ENCODE measurements around the gene ARID1B. TPM values are rescaled to one million over a fixed set of nuclear protein-coding genes. Genes with fewer than 3 reads are reported as not detected.

Gene ARID1B
- total RNA-seq, 1 experiment from 2014 or later: 35.6 TPM

GRCh38 chr6:157047951-157048350 lies 270.8 kb downstream of the ARID1B start:
- BruUV-seq (replicated peaks): no TSS peak
- H3K9me2 ChIP-seq (ENCODE audit: insufficient read depth): no peaks in the 10 kb centered on the region
- peaks cover 0 to 3% of the 10 kb centered on the region in 2 experiments; a peak in 1 of 4 replicates for H3K4me1 ChIP-seq (ENCODE audit: control insufficient read depth in 1 of 2, insufficient read depth in 2 of 2, low read length in 2 of 2)
- TF ChIP-seq RAD21 (IDR thresholded peaks at IDR 0.05; ENCODE audit: low read depth): no peak
- no peak for TF ChIP-seq EZH2phosphoT487 (IDR thresholded peaks at IDR 0.05; ENCODE audit: borderline replicate concordance)
- no peak for TF ChIP-seq FOSL1 (IDR thresholded peaks at IDR 0.05; ENCODE audit: low read depth)
- no peak for TF ChIP-seq JUND (IDR thresholded peaks at IDR 0.05)
- no peak for TF ChIP-seq POLR2A (IDR thresholded peaks at IDR 0.05; ENCODE audit: borderline replicate concordance, extremely low read depth, insufficient read depth, insufficient read length)
- no peak for TF ChIP-seq CEBPB (IDR thresholded peaks at IDR 0.05; ENCODE audit: low read depth)
- TF ChIP-seq TCF7L2 (IDR thresholded peaks at IDR 0.05; ENCODE audit: borderline replicate concordance, extremely low read depth, insufficient read depth, insufficient read length): no peak
- no peak for TF ChIP-seq MAX (IDR thresholded peaks at IDR 0.05)
- TF ChIP-seq EGR1 (IDR thresholded peaks at IDR 0.05; ENCODE audit: low read depth): no peak
- TF ChIP-seq EZH2 (IDR thresholded peaks at IDR 0.05): no peak
- TF ChIP-seq CBX3 (IDR thresholded peaks at IDR 0.05; ENCODE audit: low read depth): no peak
- no peak for TF ChIP-seq SRF (IDR thresholded peaks at IDR 0.05; ENCODE audit: low read depth)
- no peak for TF ChIP-seq ELF1 (IDR thresholded peaks at IDR 0.05; ENCODE audit: borderline replicate concordance, low read depth)
- no peak for TF ChIP-seq ATF3 (IDR thresholded peaks at IDR 0.05)
- no peak for TF ChIP-seq YY1 (IDR thresholded peaks at IDR 0.05; ENCODE audit: extremely low read depth, insufficient replicate concordance, low read depth, low read length)
- no peak for TF ChIP-seq ZBTB33 (IDR thresholded peaks at IDR 0.05; ENCODE audit: extremely low read depth, insufficient replicate concordance, low read length)
- no peak for TF ChIP-seq SP1 (IDR thresholded peaks at IDR 0.05; ENCODE audit: low read depth)
- TF ChIP-seq POLR2AphosphoS5 (IDR thresholded peaks at IDR 0.05; ENCODE audit: low read depth, low read length): no peak
- TF ChIP-seq ZFX (IDR thresholded peaks at IDR 0.05): no peak
- no peak for TF ChIP-seq CTCF (IDR thresholded peaks at IDR 0.05 in 2 of 3, conservative IDR thresholded peaks at IDR 0.05 in 1 of 3; ENCODE audit: borderline replicate concordance in 1 of 3, insufficient read depth in 1 of 3, low read depth in 2 of 3, low read length in 2 of 3)
- intact Hi-C loops (cut with micrococcal nuclease): loop anchor here (5.0 to 10.0 kb wide), 2 partner anchors 483 to 1721 kb away; no protein-coding TSS in a partner anchor
- no peak overlapping the region for H2AFZ ChIP-seq (ENCODE audit: low read depth, low read length, poor library complexity, severe bottlenecking)
- RAD21 ChIA-PET (ENCODE audit: low non-redundant PET in 1 of 2, low total read pairs in 2 of 2, uncharacterized antibody in 2 of 2, unreplicated experiment in 2 of 2): no interaction called here
- H3K79me2 ChIP-seq (ENCODE audit: insufficient read depth, low read length): no peaks in the 10 kb centered on the region
- no peak overlapping the region for H3K4me2 ChIP-seq (ENCODE audit: low read length)
- CTCF ChIA-PET: no interaction called here
- no peaks in the 10 kb centered on the region for H3K36me3 ChIP-seq (ENCODE audit: control insufficient read depth in 1 of 2, insufficient read depth in 2 of 2, low read length in 2 of 2)
- H3K9me3 ChIP-seq (ENCODE audit: control insufficient read depth in 1 of 2, insufficient read depth in 1 of 2, low read depth in 1 of 2, low read length in 2 of 2): no peaks in the 10 kb centered on the region
- H3K27me3 ChIP-seq (ENCODE audit: insufficient read depth, low read length): no peaks in the 10 kb centered on the region
- DNase-seq (ENCODE audit: low read depth, low spot score) (no peak), ATAC-seq (no peak)
- POLR2A ChIA-PET: no interaction called here
- no peak overlapping the region for H3K4me3 ChIP-seq (replicated peaks in 1 of 2; ENCODE audit: low read depth in 1 of 2, low read length in 2 of 2)
- no peaks in the 10 kb centered on the region for H4K20me1 ChIP-seq (ENCODE audit: insufficient read depth)
- H3K27ac ChIP-seq (ENCODE audit: low read depth, low read length): no peak overlapping the region
- H3K9ac ChIP-seq (ENCODE audit: low read length): no peak overlapping the region
